HG03039 (cell line): ENCODE measurements around the gene EDEM3.

Experiments
- ATAC-seq: cut with Tn5 transposase; IDR thresholded peaks from one replicate; pipeline ENCODE4 v1.9.1; 2021; ENCODE audit warnings: mild to moderate bottlenecking, moderate library complexity; ENCODE audit not compliant: unreplicated experiment

EDEM3 gene

GRCh38 chr1:184646178-184646701, 108.4 kb downstream of the EDEM3 start:
- ATAC-seq, result no peak

- no peak for ATAC-seq
Measured at GRCh38 chr1:184644771-184645170, 109.9 kb downstream of the EDEM3 start.

GRCh38 chr1:184643661-184644060, 111.0 kb downstream of the EDEM3 start:
- ATAC-seq, result no peak

DNA sequence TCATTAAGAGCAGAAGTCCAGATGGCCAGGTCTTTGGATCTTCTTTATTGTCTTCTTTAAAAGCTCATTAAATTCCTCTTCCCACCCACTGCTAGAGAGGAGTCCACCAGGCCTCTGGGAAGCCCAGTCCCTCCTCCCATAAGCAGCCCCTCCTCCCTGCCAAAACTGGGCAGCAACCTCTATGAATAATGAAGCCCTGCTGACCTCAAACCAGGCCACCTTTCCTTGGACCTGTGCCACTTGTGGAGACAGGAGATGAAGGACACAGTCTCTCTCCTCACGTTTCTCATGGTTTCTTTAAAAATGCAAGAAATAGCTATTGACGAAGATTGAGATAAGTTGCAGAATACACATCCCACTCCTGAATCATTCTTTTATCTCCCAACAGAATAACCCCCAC, 112.8 kb downstream of the EDEM3 start:
- no peak for ATAC-seq

DNA sequence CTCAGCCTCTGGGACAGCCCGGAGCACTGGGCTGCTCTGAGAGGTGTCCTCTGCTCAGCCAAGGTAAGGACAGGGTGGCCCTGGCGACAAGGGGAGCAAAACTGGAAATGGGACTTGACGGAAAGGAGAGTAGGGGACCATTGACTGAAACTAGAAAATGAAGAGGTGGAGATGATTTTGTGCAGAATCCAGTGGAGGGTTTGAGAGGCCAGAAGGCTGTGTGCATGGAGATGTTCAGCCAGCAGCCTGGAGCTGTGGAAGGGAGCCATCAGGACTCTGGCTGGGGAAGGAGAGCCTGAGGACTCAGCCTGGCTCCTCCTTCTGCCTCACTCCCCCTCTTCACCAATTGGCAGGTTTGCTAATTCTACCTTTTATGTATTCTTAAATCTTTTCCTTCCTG, 114.2 kb downstream of the EDEM3 start:
- no peak for ATAC-seq
